HG03558 (cell line): ENCODE data around the gene ATRN.

Source experiments
- ATAC-seq: cut with Tn5 transposase; IDR thresholded peaks from one replicate; pipeline ENCODE4 v1.9.1; 2021; ENCODE audit warnings: moderate number of reproducible peaks; ENCODE audit not compliant: unreplicated experiment; ENCODE audit errors: extremely low read depth

The ATRN gene

DNA sequence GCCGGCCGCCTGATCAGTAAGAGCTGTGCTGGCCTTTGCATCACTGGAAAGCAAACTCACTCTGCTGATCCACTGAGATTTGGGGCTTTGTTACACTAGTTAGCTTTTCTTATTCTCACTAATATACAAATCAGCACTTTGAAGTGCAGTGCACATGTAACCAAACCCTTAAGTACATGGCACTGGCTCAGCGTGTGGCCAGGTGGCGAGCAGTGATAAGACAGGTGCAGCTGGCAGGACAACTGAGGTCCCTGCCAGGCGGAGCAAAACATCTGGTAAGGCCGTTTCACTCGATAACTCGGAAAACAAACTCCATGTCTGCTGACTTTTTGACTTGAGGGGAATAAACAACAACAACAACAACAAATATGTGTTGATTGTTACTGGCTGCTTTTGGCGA lies 181.4 kb downstream of the ATRN start:
- no peak for ATAC-seq

DNA sequence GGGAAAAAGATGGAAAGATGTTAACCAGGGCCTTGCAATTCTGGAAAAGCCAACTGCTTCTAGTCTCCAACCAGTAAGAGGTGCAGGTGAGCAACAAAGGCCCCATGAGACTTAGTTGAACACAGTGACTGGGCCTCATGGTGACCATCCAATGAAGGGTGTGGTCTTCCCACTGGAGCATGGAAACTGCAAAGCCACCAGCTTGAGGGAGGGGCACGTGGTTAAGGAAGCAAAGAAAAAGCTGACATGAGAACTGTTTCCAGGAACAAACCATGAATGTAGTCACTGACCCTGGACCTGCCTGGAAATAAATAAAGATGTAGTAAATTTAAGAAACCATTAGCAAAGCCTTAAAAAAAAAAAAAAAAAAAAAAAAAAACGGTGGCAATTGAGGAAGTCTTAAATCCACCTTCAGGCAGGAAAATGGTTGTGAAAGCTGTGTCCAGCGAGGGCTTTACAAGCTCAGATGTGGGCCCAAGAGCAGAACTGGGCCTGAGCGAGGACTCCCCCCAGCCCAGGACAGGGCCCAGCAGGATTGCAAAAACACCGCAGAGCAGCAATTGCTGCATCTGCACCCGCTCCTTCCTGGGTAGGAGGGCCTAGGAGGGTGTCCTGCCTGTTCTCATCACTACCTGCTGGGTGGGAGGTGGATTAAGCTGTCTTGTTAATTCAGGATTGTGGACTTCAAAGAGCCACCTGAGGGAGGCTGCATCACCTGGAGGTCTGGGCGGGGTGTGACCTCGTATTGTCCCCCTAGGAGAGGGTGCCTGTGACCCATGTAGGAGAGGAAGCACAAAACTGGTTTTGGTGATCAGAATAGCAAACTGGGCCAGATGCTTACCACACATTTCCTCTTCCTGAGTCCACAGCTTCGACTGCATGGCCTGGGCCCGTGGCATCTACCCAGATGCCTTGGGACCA lies 182.1 kb downstream of the ATRN start:
- ATAC-seq: no peak

DNA sequence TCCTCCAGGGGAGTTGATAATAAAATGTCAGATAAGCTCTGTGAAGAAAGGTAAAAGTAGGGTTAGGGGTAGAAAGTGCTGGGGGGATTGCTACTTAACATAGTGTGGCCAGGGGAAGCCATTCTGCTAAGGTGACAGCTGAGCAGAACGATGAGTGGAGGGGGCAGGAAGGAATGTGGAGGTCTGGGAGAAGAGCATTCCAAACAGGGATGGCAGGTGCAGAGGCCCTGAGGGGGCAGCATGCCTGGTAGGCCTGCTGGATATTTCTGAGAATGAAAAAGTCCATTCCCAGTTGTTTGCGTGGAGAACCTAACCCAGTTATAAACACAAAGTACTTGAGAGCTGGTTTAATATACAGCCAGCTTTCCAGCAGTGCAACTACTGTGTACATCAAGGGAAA lies 183.1 kb downstream of the ATRN start:
- no peak for ATAC-seq

DNA sequence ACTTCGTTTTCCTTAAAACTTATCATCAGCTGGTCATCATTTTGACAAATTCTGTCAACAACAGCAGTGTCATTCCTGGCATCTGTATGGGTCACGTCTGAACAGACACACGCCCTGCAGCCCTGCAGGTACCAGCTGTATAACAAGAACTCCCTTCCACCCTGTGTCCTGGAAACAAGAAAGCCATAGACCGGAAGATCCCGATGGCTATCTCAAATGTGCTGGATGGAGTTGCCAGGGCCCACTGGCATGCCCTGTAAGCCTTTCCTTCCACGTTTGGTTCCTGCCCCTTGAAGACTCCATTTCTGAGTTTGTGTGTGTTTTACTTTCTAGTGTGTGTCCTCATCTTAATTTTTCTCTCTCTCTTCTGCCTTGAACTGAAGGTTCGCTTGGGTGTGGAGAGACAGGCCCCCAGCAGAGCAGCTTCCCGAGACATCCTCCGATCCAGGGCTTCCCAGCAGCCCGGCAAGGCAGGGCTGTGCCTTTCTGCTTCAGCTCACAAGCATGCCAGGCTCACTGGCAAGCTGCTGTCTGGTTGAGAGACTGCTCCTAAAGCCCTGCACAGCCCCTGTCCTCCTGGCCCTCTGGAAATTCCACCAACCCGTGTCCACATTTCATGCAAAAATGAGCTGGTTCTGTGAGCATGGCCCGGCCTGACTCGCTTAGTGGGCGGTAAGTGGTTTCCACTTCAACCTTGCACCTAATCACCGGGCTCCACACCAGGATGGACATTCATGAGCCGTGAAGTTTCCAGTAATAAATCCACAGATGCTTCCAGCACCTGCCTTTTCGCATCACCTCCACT lies 183.7 kb downstream of the ATRN start:
- no peak for ATAC-seq

DNA sequence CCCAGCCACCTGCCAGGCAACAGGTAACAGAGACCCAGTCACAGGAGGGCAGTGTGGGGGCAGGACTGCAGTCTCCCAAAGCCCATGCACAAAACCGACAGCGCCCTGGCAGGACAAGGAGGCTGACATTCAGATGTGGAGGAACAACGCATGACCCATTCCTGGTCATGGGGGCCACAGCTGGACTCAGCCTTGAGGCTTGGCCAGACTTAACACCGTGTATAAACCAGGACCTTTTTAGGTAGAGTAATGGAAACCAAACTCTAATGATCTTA lies 184.2 kb downstream of the ATRN start:
- no peak for ATAC-seq

DNA sequence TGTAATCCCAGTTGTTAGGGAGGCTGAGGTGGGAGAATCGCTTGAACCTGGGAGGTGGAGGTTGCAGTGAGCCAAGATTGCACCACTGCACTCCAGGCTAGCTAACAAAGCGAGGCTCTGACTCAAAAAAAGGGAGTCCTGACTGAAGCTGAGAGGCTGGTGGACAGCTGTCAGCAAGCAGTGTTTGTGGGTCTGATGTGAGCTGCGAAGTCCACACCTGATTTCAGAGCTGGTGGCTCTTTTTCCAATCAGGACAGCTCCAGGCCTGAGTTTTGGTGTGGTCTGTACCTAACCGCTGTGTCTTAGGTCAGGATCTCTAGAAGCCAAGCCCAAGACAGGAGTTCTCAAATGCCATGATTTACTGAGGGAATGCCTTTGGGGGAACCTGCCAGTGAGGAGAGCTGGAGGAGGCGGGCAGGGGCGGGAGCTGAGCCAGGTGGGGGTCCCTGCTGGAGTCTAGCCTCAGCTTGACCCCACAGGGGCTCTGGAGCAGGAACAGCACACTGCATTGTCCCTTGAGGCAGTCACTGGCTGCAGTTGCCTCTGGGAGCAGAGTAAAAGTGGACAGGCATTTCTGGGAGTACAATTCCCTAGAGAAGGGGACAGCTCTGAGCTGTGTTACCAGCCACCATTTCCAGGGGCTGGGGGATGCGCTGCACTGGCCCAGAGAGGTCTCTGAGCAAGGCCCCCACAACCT lies 187.3 kb downstream of the ATRN start:
- no peak for ATAC-seq

DNA sequence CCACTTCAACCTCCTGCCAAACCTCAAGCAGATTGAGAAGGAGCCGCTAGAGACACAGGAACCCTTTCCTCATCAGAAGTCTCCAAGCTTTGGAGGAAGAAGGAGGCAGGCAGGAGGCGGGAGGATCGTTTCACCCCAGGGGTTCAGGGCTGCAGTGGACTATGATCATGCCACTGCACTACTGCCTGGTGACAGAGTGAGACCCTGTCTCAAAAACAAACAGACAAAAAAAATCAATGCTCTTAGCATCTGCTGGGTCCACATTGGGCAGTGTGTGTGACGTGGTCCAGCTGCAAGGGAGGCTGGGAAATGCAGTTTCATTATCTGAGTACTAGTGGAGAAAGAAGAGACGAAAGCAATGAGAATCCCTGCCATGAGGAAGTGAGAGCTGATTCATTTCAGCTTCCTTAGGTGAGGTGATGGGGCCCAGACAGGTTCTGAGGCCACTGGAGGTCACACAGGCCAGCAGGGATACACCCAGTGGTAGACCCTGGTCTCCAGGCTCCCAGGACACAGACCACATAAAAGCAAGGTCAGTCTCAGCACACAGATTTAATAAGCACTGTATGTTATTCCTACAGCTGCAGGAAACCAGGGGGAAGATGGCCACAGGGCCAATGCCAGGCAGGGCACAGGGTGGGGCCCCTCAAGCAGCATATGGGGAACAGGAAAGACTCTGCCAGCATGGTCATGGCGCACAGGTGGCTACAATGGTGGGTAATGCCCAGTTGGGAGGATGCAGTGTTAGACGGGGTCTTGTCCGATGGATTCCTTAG lies 188.1 kb downstream of the ATRN start:
- peak; percentile 86 for ATAC-seq

DNA sequence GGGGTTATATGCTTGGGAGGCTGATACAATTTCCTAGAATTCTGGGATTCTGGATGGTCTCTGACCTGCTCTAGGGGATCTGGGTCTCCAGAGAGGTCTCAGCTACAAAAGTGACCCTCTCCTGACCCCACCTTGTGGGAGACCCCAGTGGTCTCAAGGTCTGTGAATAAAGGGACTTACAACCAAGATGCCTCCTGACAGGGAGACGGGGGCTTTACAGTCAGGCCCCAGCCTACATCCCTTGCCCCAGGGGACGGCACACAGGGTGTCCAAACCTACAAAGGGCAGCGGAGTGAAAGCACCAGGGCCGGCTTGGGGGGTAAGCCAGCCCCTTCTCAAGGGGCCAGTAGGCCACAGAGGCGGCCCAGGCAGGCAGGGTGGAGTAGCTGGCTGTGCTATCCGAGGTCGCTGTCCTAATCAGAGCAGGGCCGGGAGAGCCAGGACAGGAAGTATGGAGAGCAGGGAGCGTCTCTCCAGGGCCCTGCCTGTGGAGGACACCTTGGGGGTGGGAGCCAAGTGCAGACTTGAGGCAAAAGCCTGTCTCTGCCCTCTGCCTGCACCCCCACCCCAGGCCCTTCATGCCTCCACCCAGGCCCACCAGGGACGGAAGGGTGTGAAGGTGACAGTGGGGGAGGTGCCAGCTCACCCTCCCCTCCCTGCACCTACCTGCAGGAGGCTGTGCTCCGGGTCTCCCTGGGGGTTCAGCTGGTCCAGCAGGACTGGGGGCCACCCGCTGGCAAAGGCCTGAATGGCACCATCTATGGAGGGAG lies 188.9 kb downstream of the ATRN start:
- ATAC-seq: no peak

DNA sequence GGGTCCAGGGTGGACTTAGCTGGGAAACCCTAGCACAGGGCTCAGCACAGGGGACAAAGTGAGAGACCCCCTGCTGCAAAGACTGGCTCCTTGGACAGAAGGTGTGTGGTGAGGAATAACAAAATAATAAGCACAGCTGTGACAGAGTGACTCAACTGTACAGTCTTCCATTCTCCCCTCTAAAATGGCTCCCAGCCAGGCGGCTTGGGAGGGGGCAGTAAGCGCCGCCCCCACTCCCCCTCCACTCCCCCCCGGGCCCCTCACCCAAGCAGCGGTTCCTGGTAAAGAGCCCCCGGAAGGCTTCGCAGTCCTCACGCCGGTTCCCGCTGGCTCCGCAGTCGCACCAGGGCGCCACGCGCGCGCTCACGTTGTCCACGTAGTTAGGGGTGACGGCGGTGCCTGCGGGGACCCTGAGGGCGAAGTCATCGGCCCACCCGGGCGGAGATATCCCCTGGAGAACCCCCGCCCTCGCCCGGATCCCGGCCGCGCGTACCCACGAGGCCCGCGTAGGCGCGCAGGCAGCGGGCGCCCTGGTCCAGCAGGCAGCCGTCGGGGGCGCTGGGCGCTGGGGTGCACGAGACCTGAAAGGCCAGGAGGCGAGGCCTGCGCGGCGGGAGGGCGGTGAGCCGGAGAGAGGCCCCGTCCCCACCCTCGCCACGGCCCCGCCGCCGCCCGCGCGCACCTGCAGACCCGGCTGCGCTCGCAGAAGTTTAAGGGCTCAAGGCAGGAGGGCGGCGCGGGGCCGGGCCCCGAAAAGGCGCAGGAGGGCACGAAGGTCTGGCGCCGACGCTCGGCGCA lies 189.6 kb downstream of the ATRN start:
- ATAC-seq: no peak

DNA sequence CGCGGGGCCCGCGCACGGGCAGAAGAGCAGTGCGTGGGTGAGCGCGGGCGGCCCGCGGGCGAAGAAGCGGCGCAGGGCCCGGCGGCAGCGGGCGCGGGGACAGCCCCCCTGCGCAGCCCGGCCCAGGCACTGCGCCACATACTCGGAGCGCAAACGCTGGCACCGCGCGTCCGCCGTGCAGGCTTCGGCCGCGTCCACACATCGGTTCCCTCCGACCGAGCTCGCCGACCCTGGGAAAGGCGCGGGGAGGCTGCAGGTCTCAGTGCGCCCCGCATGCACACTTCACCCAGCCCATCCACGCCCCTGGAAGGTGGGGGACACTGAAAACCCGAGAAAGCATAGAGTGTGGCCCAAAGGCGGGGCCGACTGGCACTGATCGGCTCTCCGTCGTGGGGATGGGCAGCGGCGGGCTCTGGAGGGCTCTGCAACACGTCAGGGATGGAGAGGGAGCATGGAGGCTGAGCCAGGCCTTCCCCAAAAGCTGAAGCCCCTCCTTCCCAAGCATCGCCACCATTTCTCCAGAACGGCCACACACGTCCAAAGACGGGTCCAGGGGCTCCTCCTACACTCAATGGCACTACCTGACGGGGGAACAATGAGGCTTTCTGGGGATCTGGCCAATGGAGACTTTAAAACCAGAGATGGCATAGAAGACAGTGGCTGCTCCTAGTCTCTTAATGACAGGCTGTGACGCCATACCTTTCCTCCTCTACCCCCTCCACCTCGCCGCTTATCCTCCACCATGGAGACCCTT lies 190.4 kb downstream of the ATRN start:
- no peak for ATAC-seq

DNA sequence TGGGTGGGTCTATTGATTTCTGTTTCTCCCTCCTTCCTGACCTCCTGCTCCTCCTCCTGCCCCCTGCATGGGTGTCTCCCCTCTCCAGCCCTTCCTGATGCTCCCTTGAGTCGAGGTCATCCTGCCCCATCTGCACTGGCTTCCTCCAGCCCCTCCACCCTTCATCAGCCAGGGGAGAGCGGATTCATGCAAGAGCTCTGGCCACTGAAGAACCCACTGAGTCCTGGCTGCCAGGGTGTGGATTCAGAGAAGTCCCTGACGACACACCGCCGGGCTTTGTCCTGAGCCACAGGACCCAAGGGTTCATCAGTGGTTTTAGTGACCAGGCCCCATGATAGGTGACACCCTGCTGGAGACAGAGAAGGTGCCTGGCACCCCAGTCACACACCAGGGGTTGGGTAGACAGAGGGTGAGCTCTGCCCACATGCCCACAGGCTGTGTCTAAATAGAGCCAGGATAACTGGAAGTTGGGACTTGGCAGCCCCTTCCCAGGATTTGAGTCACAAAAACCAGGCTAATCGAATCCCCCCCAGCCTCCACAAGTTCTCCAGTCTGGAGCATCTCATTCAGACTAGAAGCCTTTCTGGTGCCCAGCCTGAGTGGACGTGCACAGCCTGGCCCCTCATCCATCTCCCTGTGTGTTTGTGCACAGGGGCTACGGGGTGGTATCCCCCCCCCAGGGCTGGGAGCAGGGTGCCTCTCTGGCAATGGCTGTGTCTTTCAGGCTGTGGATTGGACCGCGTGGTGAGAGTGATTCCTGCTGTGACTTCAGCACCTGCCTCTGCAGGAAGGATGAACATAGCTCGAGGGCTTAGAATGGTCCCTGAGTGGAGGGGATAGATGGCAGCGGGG lies 191.2 kb downstream of the ATRN start:
- no peak for ATAC-seq

DNA sequence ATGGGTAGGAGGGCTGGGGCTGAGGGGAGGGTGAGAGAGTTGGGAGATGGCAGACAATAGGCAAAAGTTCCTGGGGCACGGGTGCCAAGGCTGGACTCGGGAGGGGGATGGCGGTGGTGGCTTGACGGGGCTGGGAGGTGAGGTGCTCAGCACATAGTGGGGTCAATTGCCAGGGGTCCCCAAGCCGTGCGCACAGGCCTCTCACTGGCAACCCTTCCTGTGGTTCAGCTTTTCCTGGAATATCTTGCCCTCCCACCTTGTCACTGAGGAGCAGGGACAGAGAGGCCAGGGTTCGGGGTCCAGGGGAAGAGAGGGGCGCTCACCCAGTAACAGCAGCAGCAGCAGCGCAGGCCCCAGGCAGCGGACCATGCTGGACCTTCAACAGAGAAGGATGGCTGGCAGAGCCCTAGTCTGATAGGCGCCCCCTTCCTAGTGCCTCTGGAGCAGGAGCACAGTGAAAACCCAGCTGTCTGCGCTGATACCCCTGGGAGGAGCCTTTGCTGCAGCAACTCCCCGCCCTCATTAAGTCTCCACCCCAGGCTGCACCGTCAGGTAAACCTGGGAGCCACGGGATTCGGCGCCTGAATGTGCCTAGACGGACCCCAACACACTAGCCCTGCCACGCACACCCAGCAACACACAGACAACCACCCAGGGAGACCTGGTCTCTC lies 192.3 kb downstream of the ATRN start, which contains the start of gene GFRA4:
TSS of gene GFRA4 (minus strand) at position 369 of the 671 bp plus-strand sequence. CDS start at position 369, 0 bp downstream.
- ATAC-seq: no peak

DNA sequence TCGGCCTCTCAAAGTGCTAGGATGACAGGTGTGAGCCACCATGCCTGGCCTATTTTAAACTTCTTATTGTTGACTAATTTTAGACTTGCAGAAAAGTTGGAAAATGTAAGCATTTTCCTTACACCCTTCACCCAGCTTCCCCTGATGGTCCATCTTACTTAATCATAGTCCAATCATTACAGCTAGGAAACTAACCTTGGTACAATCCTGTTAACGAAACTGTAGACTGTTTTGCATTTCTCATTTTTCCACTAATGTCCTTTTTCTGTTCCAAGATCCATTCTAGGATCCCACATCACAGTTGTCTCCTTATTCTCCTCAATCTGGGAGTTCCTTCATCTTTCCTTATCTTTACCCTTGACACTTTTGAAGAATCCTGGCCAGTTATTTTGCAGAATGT lies 193.0 kb downstream of the ATRN start:
- no peak for ATAC-seq

DNA sequence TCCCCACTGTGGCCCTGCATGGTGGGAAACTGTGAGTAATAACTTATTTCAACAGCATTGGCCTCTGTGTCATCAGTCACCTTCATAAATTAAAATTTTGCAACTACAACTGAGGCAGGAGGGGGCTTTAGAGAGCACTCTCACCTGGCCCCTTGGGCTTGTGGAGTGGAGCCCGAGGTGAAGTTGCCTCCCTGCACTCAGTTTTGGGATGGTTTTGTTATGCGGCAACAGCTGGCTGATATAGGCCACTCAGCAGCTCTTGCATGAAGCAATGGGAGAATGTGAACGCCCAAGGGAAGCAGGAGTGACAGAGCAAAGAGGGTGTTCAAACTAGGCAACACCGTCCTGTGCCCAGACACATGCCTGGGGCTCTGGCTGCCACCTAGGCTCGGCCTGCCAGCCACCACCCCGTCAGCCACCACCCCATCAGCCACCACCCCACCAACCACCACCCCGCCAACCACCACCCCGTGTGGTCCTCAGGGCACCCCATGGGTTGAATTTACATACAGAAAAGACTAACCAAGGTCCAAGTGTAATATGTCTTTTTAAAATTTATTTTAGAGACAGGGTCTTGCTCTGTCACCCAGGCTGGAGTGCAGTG lies 196.7 kb downstream of the ATRN start:
- ATAC-seq: no peak

DNA sequence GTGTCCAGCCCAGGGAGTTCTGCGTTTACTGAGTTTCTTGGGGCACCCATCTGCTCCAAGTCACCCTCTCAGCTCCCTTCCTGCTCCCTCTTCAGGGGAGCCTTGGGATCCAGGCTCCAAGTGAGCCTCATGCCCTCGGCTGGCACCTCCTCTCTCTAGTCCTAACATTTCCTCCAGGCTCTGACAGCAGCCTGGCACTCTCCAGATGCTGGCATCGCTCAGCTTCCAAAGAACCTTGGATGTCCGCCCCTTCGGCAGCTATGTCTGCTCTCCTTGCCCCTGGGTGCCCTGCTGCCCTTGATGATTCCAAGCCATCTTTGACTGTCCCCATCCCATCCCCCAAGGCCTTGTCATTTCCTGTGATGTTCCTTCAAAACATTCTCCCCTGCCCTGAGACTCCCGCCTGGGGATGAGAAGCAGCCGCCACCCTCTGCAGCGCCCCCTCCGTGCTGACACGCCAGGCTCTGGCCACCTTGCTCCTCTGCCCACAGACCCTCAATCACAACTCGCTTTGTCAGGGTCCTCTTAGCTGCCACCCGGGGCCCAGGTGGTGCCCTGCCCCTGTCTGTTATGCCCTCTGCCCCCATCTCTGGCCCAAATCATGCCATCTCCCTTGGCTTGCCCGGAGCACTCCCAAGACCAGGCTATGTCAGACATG lies 199.0 kb downstream of the ATRN start:
- ATAC-seq: no peak

DNA sequence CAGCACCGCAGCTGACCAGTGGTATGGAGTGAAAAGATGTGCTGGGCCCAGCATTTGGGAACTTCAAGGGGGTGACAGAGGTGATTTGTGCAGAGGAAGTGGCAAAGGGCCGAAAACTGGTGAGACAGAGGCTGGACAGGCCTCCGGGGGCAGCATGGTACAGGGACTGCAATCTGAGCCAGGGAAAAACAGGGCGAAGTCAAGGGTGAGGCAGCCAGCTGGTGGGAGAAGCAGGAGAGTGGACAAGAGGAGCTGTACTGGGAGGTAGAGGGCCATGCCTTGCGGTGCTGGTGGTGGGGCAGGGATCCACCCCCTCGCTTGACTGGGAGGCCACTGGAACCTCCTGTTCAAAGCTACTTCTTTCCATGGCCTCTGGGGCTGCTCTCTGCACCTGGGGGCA lies 199.7 kb downstream of the ATRN start:
- no peak for ATAC-seq
